ENCODE measurements around the gene TTLL7. TPM values are rescaled to one million over a fixed set of nuclear protein-coding genes. Genes with fewer than 3 reads are reported as not detected.
A peak's percentile ranks its signal among the peaks of the same experiment; 100 is the strongest.
"Not testable (repeated sequence)": the region's sequence is repeated elsewhere in the genome, so short reads cannot be mapped to it uniquely, and the experiment has no call there.

The TTLL7 gene
- total RNA-seq, 1 experiment from 2014 or later, result 3.7 TPM

DNA sequence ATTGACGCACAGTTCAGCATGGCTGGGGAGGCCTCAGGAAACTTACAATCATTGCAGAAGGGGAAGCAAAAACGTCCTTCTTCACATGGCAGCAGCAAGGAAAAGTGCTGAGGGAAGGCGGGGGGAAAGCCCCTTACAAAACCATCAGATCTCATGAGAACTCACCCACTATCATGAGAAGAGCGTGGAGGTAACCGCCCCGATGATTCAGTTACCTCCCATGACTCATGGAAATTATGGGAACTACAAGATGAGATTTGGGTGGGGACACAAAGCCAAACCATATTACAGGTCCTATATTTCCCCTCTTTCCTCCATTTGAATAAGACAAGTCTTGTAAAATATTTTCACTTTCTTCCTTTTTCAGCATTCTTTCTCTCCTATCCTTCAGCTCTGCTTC, 7.7 kb upstream of the TTLL7 start:
- Histone ChIP-seq H3K4me3 (ENCODE audit: insufficient read depth, low read depth, low read length) (no peak overlapping the region), H3K27me3 (ENCODE audit: control insufficient read depth, insufficient read depth, low read length) (peaks cover 7% of the 10 kb centered on the region), H3K36me3 (replicated peaks; ENCODE audit: control insufficient read depth, insufficient read depth, low read length) (no peaks in the 10 kb centered on the region)
- DNase-seq, result no peak

DNA sequence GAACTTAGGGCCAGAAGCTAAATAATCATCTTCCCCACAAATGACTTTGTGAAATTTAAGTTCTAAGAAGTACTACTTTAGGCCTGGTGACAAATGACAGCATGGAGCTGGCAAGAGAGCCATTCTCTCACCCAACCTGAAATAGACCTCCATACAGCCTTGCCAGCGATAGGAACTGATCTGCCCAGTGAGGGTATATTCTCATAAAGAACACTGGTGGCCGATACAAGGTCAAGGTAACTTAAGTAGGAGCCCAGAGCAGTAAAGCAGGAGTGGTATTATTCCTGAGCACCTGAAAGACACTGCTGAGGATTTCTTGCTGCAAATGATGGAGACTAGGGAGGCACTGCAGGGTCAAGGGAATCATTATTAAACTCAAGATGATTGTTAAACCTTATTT, 2.6 kb upstream of the TTLL7 start:
- no peak for DNase-seq
- peaks cover 47% of the 10 kb centered on the region for H3K27me3 ChIP-seq (ENCODE audit: control insufficient read depth, insufficient read depth, low read length)
- H3K4me3 ChIP-seq (ENCODE audit: insufficient read depth, low read depth, low read length), result no peak overlapping the region
- H3K36me3 ChIP-seq (replicated peaks; ENCODE audit: control insufficient read depth, insufficient read depth, low read length), result no peaks in the 10 kb centered on the region

DNA sequence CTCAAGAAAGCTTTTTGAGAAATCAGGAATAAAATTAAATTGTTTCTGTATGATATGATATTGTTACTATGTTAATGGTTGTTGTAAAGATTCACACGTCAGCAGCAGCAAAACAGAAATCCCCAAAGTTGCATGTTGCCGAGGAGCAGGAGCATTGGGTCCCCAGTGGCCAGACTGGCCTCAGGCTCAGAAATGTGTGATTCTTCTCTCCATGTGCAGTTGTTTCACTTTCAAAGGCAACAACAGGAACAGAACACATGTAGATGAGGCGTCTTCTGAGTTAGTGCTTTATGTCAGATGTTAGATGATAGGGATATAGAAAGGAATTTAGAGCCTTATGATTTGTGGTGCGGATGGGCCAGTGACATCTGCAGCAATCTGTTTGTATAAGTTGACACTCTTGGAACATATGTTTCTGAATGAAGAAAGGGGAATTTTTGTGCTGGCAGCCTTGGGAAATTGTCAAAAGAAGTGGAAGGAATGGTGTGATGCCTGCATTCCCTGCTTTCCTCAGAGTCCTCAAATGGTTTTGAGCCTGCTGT, 2.1 kb upstream of the TTLL7 start:
- Histone ChIP-seq H3K36me3 (replicated peaks; ENCODE audit: control insufficient read depth, insufficient read depth, low read length) (no peaks in the 10 kb centered on the region), H3K27me3 (ENCODE audit: control insufficient read depth, insufficient read depth, low read length) (peaks cover 48% of the 10 kb centered on the region), H3K4me3 (ENCODE audit: insufficient read depth, low read depth, low read length) (no peak overlapping the region)
- no peak for DNase-seq

DNA sequence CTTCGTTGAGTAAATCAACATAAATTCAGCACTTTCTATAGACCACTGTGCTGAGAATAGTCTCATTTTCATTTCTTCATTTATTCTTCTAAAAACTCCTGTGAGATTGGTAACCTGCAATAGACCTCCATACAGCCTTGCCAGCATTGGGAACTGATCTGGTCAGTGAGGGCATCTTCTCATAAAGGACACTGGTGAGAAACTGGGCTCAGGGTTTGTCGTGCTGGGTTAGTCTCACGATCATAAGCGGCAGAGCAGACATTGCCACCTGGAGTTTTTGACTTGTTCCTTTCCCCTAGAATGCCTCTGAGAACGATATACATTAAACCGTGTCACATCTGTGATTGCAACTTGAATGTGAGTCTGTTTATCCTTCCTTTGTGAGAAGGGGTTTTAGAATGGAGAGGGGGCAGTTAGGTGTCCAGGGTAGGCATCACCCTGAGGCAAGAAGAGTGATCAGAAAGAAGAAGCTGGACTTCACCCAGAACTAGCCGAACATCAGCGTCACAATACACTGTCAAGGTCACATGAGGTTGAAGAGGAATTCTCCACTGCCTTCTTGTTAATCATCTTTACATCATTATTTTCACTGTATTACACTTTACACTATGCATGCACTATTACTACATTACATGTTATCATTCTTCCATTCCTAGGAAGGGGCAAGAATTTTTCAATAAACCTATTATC, 1.4 kb upstream of the TTLL7 start:
- no peak for DNase-seq
- Histone ChIP-seq H3K4me3 (ENCODE audit: insufficient read depth, low read depth, low read length) (no peak overlapping the region), H3K36me3 (replicated peaks; ENCODE audit: control insufficient read depth, insufficient read depth, low read length) (no peaks in the 10 kb centered on the region), H3K27me3 (ENCODE audit: control insufficient read depth, insufficient read depth, low read length) (peaks cover 48% of the 10 kb centered on the region)

DNA sequence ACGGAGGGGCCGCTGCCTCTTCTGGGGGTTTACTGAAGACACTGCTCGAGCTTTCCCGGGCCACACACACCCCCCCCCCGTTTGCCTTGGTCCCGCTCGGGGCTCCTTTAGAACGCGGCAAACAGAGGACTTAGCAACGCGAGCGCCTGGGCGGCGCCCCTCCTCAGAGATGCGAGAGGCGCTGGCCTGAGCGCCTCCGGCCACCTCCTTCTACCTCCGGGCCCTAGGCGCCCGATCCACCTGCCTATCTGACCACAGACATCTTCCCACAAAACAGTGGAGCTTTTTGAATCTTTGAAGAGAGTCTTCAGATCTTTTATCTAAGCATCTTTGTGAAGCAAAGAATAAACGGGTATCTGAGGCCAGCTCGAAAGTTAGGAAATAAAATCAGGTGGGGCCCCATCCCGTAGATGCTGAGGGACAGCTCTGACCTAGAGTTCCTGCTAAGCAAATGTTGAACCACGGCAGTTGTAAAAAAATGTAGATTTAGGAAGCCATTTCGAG, 436 bp upstream of the TTLL7 start:
- Histone ChIP-seq H3K36me3 (replicated peaks; ENCODE audit: control insufficient read depth, insufficient read depth, low read length) (no peaks in the 10 kb centered on the region), H3K4me3 (ENCODE audit: insufficient read depth, low read depth, low read length) (peak overlapping the region; percentile 90), H3K27me3 (ENCODE audit: control insufficient read depth, insufficient read depth, low read length) (peaks cover 48% of the 10 kb centered on the region)
- no peak for DNase-seq

DNA sequence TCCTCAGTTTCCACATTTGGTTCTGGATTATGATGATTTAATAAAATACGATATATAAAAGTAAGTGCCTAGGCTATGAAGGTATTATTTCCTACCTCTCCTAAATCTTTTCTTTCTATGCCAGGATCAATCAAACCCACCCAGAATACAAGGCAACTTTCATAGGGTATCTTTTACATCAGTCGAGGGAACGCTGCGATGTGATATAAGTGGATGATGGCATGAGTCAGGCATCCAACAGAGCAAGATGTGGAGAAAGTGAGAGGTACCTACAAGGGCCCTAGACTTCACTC, 781 bp downstream of the TTLL7 start:
- peak overlapping the region; percentile 90 for H3K4me3 ChIP-seq (ENCODE audit: insufficient read depth, low read depth, low read length)
- DNase-seq, result no peak
- H3K27me3 ChIP-seq (ENCODE audit: control insufficient read depth, insufficient read depth, low read length), result peaks cover 48% of the 10 kb centered on the region
- no peaks in the 10 kb centered on the region for H3K36me3 ChIP-seq (replicated peaks; ENCODE audit: control insufficient read depth, insufficient read depth, low read length)

DNA sequence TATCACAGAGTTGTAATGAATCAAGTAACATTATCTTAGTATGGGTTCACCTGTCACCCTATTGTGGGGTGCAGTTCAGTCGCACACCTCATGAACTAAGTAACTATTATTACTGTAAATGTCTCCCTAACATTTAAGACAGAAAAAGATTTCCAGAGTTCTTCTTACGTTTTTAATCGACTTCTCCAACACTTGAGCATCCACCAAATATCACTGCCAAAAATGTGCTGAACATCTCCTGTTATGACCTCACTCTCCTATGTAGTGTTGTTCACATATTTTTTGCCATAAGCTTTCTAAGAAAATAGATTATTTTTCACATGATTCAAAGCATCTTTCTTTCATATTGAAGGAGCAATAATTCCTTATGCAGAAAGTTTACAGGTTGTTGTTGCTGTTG, 1.3 kb downstream of the TTLL7 start:
- Histone ChIP-seq H3K4me3 (ENCODE audit: insufficient read depth, low read depth, low read length) (no peak overlapping the region), H3K36me3 (replicated peaks; ENCODE audit: control insufficient read depth, insufficient read depth, low read length) (no peaks in the 10 kb centered on the region), H3K27me3 (ENCODE audit: control insufficient read depth, insufficient read depth, low read length) (peaks cover 48% of the 10 kb centered on the region)
- no peak for DNase-seq

DNA sequence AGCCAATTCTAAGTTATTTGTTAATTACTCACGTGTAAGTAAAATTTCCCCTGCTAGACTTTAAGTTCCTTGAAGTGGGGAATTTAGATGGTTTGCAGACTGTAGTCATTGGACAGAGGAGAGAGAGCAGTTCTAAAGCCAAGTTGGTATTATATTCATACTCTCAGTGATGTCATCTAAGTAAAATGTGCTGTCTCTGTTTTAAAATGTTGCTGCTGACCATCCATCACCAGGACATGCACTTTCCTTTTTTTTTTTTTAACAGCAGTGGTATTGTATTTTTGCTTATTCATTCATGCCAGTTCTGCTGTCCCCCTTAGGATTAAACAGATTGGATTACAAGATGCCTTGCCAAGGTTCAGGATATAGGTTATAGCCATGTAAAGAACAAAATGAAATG, 2.3 kb downstream of the TTLL7 start:
- no peak for DNase-seq
- no peak overlapping the region for H3K4me3 ChIP-seq (ENCODE audit: insufficient read depth, low read depth, low read length)
- no peaks in the 10 kb centered on the region for H3K36me3 ChIP-seq (replicated peaks; ENCODE audit: control insufficient read depth, insufficient read depth, low read length)
- peaks cover 43% of the 10 kb centered on the region for H3K27me3 ChIP-seq (ENCODE audit: control insufficient read depth, insufficient read depth, low read length)

DNA sequence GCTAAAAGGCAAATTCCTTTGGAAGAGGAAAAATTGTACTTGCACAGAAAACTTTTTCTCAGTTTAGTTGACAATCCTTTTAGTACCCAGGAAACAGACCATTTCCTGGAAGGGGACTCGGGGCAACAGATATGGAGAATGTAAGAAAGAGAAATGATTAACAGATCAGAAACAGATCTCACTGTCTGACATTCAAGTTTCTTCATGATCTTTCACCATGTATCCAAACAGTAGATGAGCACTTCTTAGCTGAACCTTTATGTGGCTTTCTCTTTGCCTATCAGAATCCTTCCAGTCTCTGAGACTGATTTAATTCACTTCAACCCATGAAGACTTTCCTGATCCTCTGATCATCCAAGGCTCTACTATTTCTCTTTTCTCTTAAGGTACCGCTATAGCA, 2.7 kb downstream of the TTLL7 start:
- Histone ChIP-seq H3K36me3 (replicated peaks; ENCODE audit: control insufficient read depth, insufficient read depth, low read length) (no peaks in the 10 kb centered on the region), H3K4me3 (ENCODE audit: insufficient read depth, low read depth, low read length) (no peak overlapping the region), H3K27me3 (ENCODE audit: control insufficient read depth, insufficient read depth, low read length) (peaks cover 39% of the 10 kb centered on the region)
- no peak for DNase-seq

DNA sequence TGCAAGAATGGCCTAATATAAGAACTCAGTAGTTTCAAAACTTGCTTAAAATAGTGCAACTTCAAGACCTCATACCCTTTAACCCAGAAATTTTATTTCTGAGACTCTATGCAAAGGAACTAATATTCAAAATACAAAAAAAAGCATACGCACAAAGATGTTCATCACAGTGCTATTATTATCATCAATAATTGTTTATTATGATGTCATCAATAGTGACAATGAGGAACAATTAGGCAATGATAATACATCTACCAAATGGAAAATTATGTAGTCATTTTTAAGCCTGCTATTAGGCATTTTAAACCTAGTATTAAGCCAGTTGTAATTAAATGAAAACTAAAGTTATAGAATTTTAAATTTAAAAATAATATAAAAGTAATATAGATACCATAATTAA, 3.3 kb downstream of the TTLL7 start:
- peaks cover 34% of the 10 kb centered on the region for H3K27me3 ChIP-seq (ENCODE audit: control insufficient read depth, insufficient read depth, low read length)
- no peak for DNase-seq
- H3K4me3 ChIP-seq (ENCODE audit: insufficient read depth, low read depth, low read length), result no peak overlapping the region
- no peaks in the 10 kb centered on the region for H3K36me3 ChIP-seq (replicated peaks; ENCODE audit: control insufficient read depth, insufficient read depth, low read length)

DNA sequence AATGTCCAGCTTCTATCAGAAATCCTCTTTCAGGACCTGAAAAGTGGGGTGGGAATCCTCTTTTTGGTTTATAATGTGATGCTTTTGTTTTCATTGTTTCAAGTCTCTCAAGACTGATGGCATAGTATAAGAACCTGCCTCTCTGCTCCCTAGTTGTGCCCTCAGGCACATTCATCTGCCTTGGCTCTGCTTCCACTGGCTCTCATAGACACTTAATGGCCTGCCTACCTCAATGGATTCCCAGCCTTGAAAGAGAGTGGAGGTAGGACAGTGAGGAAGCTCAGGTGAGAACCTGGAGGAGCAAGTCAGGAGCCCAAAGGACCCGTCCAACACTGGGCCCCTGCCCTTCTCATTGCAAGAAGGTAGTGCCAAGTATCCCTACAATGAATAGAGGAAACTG, 4.8 kb downstream of the TTLL7 start:
- no peak for DNase-seq

DNA sequence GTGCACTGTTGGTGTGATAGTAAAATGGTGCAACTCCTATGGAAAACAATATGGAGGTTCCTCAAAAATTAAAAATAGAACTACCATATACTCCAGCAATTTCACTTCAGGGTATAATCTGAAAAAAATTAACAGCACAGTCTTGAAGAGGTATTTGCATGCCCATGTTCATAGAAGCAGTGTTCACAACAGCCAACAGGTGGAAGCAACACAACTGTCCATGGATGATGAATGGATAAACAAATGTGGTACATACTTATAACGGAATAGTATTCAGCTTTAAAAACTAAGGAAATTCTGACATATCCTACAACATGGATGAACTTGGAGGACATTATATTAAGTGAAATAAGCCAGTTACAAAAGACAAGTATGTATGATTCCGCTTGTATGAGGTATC, 8.2 kb downstream of the TTLL7 start:
- Histone ChIP-seq H3K36me3 (replicated peaks; ENCODE audit: control insufficient read depth, insufficient read depth, low read length) (no peaks in the 10 kb centered on the region), H3K27me3 (ENCODE audit: control insufficient read depth, insufficient read depth, low read length) (no peaks in the 10 kb centered on the region), H3K4me3 (ENCODE audit: insufficient read depth, low read depth, low read length) (no peak overlapping the region)
- DNase-seq, result no peak

More for the DNA sequence above, 4.8 kb downstream of the TTLL7 start:
- peaks cover 20% of the 10 kb centered on the region for H3K27me3 ChIP-seq (ENCODE audit: control insufficient read depth, insufficient read depth, low read length)
- H3K4me3 ChIP-seq (ENCODE audit: insufficient read depth, low read depth, low read length), result no peak overlapping the region
- no peaks in the 10 kb centered on the region for H3K36me3 ChIP-seq (replicated peaks; ENCODE audit: control insufficient read depth, insufficient read depth, low read length)

DNA sequence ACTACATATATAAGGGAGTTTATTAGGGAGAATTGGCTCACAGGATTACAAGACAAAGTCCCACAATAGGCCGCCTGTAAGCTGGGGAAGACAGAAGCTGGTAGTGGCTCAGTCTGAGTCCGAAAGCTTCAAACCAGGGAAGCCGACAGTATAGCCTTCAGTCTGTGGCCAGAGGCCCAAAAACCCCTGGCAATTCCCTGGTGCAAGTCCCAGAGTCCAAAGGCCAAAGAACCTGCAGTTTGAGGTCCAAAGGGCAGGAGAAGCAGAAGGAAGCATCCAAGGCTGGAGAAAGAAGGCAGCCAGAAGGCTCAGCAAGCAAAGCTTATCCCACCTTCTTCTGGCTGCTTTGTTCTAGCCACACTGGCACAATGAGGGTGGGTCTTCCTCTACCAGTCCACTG, 13.9 kb downstream of the TTLL7 start:
- no peak for DNase-seq
- no peak overlapping the region for H3K4me3 ChIP-seq (ENCODE audit: insufficient read depth, low read depth, low read length)
- no peaks in the 10 kb centered on the region for H3K36me3 ChIP-seq (replicated peaks; ENCODE audit: control insufficient read depth, insufficient read depth, low read length)
- H3K27me3 ChIP-seq (ENCODE audit: control insufficient read depth, insufficient read depth, low read length), result no peaks in the 10 kb centered on the region

DNA sequence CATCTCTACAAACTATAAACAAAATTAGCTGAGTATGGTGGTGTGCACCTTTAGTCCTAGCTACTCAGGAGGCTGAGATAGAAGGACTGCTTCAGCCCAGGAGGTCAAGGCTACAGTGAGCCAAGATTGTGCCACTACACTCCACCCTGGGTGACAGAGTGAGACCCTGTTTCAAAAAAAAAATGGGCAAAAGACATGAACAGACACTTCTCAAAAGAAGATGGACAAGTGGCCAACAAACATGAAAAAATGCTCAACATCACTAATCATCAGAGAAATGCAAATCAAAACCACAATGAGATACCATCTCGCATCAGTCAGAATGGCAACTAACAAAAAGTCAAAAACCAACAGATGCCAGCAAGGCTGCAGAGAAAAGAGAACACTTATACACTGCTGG, 15.0 kb downstream of the TTLL7 start:
- not testable (repeated sequence) for H3K4me3 ChIP-seq (ENCODE audit: insufficient read depth, low read depth, low read length); H3K27me3 ChIP-seq (ENCODE audit: control insufficient read depth, insufficient read depth, low read length); DNase-seq; H3K36me3 ChIP-seq (replicated peaks; ENCODE audit: control insufficient read depth, insufficient read depth, low read length)

DNA sequence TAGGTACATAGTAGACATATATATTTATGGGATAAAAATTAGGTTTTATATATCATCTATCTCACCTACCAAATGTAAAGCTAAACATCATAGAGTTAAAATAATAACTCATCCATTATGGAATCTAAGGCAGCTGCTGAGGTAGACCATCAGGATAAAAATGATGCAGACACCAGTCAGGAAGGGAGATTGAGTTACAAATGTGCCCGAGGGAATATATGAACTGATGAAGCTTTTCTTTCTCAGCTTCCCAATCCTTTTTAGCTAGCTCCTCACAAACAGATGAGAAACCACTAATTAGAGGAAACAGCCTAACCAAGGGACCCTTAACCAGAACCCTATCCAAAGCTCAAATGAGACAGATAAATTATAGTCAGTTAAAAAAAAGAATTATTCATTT, 20.9 kb downstream of the TTLL7 start:
- H3K4me3 ChIP-seq (ENCODE audit: insufficient read depth, low read depth, low read length), result no peak overlapping the region
- DNase-seq, result no peak
- no peaks in the 10 kb centered on the region for H3K36me3 ChIP-seq (replicated peaks; ENCODE audit: control insufficient read depth, insufficient read depth, low read length)
- no peaks in the 10 kb centered on the region for H3K27me3 ChIP-seq (ENCODE audit: control insufficient read depth, insufficient read depth, low read length)

DNA sequence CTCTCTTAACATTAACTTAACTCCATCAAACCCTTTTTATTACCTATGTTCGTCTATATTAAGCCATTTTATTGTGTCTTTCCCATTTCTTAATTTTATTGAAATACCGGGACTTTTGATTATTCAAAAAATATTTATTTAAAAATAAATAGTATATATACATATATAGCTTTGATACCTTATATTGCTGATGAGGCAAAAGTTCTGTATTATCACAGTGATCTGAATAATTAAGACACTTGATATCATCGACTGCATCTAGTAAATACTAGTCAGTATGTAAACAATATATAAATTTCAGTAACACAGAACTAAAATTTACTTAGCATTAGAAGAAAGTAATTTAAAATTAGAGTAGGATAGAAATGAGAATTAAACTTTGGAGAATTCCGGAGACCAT, 22.0 kb downstream of the TTLL7 start:
- no peak for DNase-seq
- H3K27me3 ChIP-seq (ENCODE audit: control insufficient read depth, insufficient read depth, low read length), result no peaks in the 10 kb centered on the region
- no peaks in the 10 kb centered on the region for H3K36me3 ChIP-seq (replicated peaks; ENCODE audit: control insufficient read depth, insufficient read depth, low read length)
- H3K4me3 ChIP-seq (ENCODE audit: insufficient read depth, low read depth, low read length), result no peak overlapping the region

All from H7 (cell line).